Endodermal cell (in vitro differentiated cells): ENCODE data around the gene SERINC1. TPM values are rescaled to one million over a fixed set of nuclear protein-coding genes. Genes with fewer than 3 reads are reported as not detected.
"Not testable (repeated sequence)": the region's sequence is repeated elsewhere in the genome, so short reads cannot be mapped to it uniquely, and the experiment has no call there.

Experiments used
- DNase-seq: peaks from one replicate; pipeline ENCODE4 v3.0.0-alpha.2; 2017
- H3K27ac ChIP-seq: 2 replicates; pipeline ENCODE4 v1.5.1; 2013; ENCODE audit warnings: mild to moderate bottlenecking, low read depth, low read length, moderate library complexity
- H3K27me3 ChIP-seq: 2 replicates; pipeline ENCODE4 v1.6.1; 2013; ENCODE audit warnings: mild to moderate bottlenecking, low read length, moderate library complexity; ENCODE audit not compliant: insufficient read depth, control insufficient read depth, poor library complexity, severe bottlenecking
- H3K36me3 ChIP-seq: 2 replicates; pipeline ENCODE4 v1.7.0; 2013; ENCODE audit warnings: mild to moderate bottlenecking, low read length, moderate library complexity; ENCODE audit not compliant: control insufficient read depth, insufficient read depth
- H3K4me1 ChIP-seq: one replicate; pipeline ENCODE4 v1.7.0; 2013; ENCODE audit warnings: low read length; ENCODE audit not compliant: control insufficient read depth, insufficient read depth
- H3K4me3 ChIP-seq: 2 replicates; pipeline ENCODE4 v1.5.1; 2013; ENCODE audit warnings: mild to moderate bottlenecking, low read length, moderate library complexity
- H3K9ac ChIP-seq: 2 replicates; pipeline ENCODE4 v1.6.1; 2013; ENCODE audit warnings: mild to moderate bottlenecking, low read length, moderate library complexity; ENCODE audit not compliant: poor library complexity, severe bottlenecking; ENCODE audit errors: extremely low read depth
- H3K9me3 ChIP-seq: 2 replicates; pipeline ENCODE4 v1.6.1; 2013; ENCODE audit warnings: mild to moderate bottlenecking, low read length, moderate library complexity; ENCODE audit not compliant: control insufficient read depth
- H3K27ac Mint-ChIP-seq: 2 replicates; pipeline ENCODE4 v1.8.0; 2020; ENCODE audit warnings: mixed read lengths
- H3K27me3 Mint-ChIP-seq: 2 replicates; pipeline ENCODE4 v1.8.0; 2021; ENCODE audit warnings: mild to moderate bottlenecking, mixed read lengths; ENCODE audit not compliant: insufficient read depth
- H3K36me3 Mint-ChIP-seq: 2 replicates; pipeline ENCODE4 v1.8.0; 2020; ENCODE audit warnings: low read depth, mixed read lengths
- H3K4me1 Mint-ChIP-seq: 2 replicates; pipeline ENCODE4 v1.8.0; 2020; ENCODE audit warnings: mixed read lengths
- H3K4me3 Mint-ChIP-seq: 2 replicates; pipeline ENCODE4 v1.8.0; 2020; ENCODE audit warnings: mild to moderate bottlenecking, moderate library complexity, mixed read lengths
- H3K9me3 Mint-ChIP-seq: 2 replicates; pipeline ENCODE4 v1.8.0; 2020; ENCODE audit warnings: mild to moderate bottlenecking, mixed read lengths
- CTCF ChIP-seq: fragments of 200-600 bp; sonication (generic); conservative IDR thresholded peaks from 2 replicates; pipeline ENCODE4 v1.5.0; 2021; ENCODE audit warnings: antibody characterized with exemption, mild to moderate bottlenecking
- WGBS, 2 experiments: methylation state at CpG; one replicate each; pipeline versions ENCODE4 v1.1.5 to v1.1.7; 2013; ENCODE audit warnings: missing lambda C conversion rate in 2 of 2, mixed read lengths in 1 of 2; ENCODE audit not compliant: insufficient coverage in 1 of 2, insufficient read length in 1 of 2; 5-methylcytosine and 5-hydroxymethylcytosine counted together
- long read RNA-seq, 4 experiments: library from polyadenylated mRNA in 2 of 4; library from RNA in 1 of 4; library from capped mRNA in 1 of 4; stranded (forward) in 3 of 4; unstranded in 1 of 4; transcript quantifications; one replicate each; pipeline ENCODE4 v2.0.0, GENCODE V29; 2020 to 2021; ENCODE audit warnings: inconsistent platforms in 1 of 4
- polyA plus RNA-seq, 2 experiments: library from polyadenylated mRNA; stranded (reverse); fragments of 50-300 nt; gene quantifications; one replicate each; pipeline ENCODE4 v1.2.3, GENCODE V29; 2013
- total RNA-seq, 2 donors: library from RNA; stranded (reverse); fragmentation: NEBNext Ultra II Directional in 1 of 2; extraction: Animal tissue kit (Norgen Biotek cat#: 25700) in 1 of 2; gene quantifications; 2 replicates in 1 of 2; 3 replicates in 1 of 2; pipeline ENCODE4 v1.2.1, GENCODE V29; 2021

SERINC1 gene
- total RNA-seq: 10 to 100 TPM; 77.4 to 79.1 TPM
- 117 TPM for polyA plus RNA-seq (2013, experiment 1 of 2)
- 105 TPM for polyA plus RNA-seq (2013, experiment 2 of 2)
- long read RNA-seq, experiment 1, transcript SERINC1-201 (10 exons, 3,137 nt): major isoform, 19 of 43 reads
- long read RNA-seq, experiment 1, partial matches to known transcripts: 6 of 43 reads
- long read RNA-seq, experiment 1, other reads (novel, unspliced or antisense): 18 of 43 reads
- long read RNA-seq, experiment 2, transcript SERINC1-201 (10 exons, 3,137 nt): major isoform, 246 of 274 reads
- long read RNA-seq, experiment 2, partial matches to known transcripts: 15 of 274 reads
- long read RNA-seq, experiment 2, other reads (novel, unspliced or antisense): 13 of 274 reads
- long read RNA-seq, experiment 3, transcript SERINC1-201 (10 exons, 3,137 nt): major isoform, 199 of 215 reads
- long read RNA-seq, experiment 3, partial matches to known transcripts: 14 of 215 reads
- long read RNA-seq, experiment 3, other reads (novel, unspliced or antisense): 2 of 215 reads
- long read RNA-seq, experiment 4, transcript SERINC1-201 (10 exons, 3,137 nt): major isoform, 100 of 130 reads
- long read RNA-seq, experiment 4, partial matches to known transcripts: 15 of 130 reads
- long read RNA-seq, experiment 4, other reads (novel, unspliced or antisense): 15 of 130 reads

- no peaks in the 10 kb centered on the region for H3K27me3 Mint-ChIP-seq
- whole genome bisulfite sequencing, 2 experiments: 1% methylated on average over 21 to 49 of the region's 49 CpGs
- no peaks in the 10 kb centered on the region for H3K9me3 ChIP-seq
- peaks cover 16% of the 10 kb centered on the region for H3K36me3 Mint-ChIP-seq
- H3K4me1 ChIP-seq: no peaks in the 10 kb centered on the region
- peak within 1 kb of the TSS; percentile 97 for H3K4me3 ChIP-seq
- peak within 1 kb of the TSS; percentile 83 for H3K9ac ChIP-seq
- peaks cover 7% of the 10 kb centered on the region for H3K36me3 ChIP-seq
- peaks cover 12% of the 10 kb centered on the region for H3K4me1 Mint-ChIP-seq
- DNase-seq: peak; percentile 97
- H3K27ac ChIP-seq: peak within 1 kb of the TSS; percentile 69
- peak within 1 kb of the TSS; percentile 99 for H3K27ac Mint-ChIP-seq
- no peaks in the 10 kb centered on the region for H3K9me3 Mint-ChIP-seq
- peak within 1 kb of the TSS; percentile 99 for H3K4me3 Mint-ChIP-seq
- H3K27me3 ChIP-seq: no peaks in the 10 kb centered on the region
- TF ChIP-seq CTCF: no peak
Measured at GRCh38 chr6:122471107-122472021, at the start of gene SERINC1. SERINC1 (minus strand) TSS chr6:122471807; CDS start chr6:122471737, 70 bp downstream.

- no peaks in the 10 kb centered on the region for H3K36me3 ChIP-seq
- H3K4me1 ChIP-seq: no peaks in the 10 kb centered on the region
- no peak overlapping the region for H3K9ac ChIP-seq
- H3K27me3 ChIP-seq: no peaks in the 10 kb centered on the region
- WGBS, 2 experiments: 92 to 94% methylated on average over 8 to 13 of the region's 13 CpGs
- H3K9me3 ChIP-seq: peaks cover 18% of the 10 kb centered on the region
- no peak overlapping the region for H3K4me3 ChIP-seq
- Mint-ChIP-seq H3K9me3 (peaks cover 29% of the 10 kb centered on the region), H3K27ac (no peak overlapping the region), H3K4me3 (no peak overlapping the region), H3K36me3 (peaks cover 71% of the 10 kb centered on the region), H3K4me1 (no peaks in the 10 kb centered on the region), H3K27me3 (no peaks in the 10 kb centered on the region)
- DNase-seq: no peak
- TF ChIP-seq CTCF: no peak
- H3K27ac ChIP-seq: no peak overlapping the region
Measured at GRCh38 chr6:122511193-122511924, 39.8 kb upstream of the SERINC1 start.

- H3K27me3 Mint-ChIP-seq, DNase-seq, H3K27ac Mint-ChIP-seq, H3K4me1 ChIP-seq, H3K27ac ChIP-seq, H3K4me3 Mint-ChIP-seq, H3K27me3 ChIP-seq, H3K4me1 Mint-ChIP-seq, H3K36me3 ChIP-seq, H3K9ac ChIP-seq: not testable (repeated sequence)
- H3K4me3 ChIP-seq: peak overlapping the region; percentile 32
- Mint-ChIP-seq H3K9me3 (peaks cover 85% of the 10 kb centered on the region), H3K36me3 (peaks cover 86% of the 10 kb centered on the region)
- 100% methylated on average over 1 to 2 of the region's 3 CpGs for WGBS, 2 experiments
- H3K9me3 ChIP-seq: peaks cover 76% of the 10 kb centered on the region
Measured at GRCh38 chr6:122505170-122505569, 33.6 kb upstream of the SERINC1 start.
